ENCODE measurements around the gene RPN2.

RPN2 gene

DNA sequence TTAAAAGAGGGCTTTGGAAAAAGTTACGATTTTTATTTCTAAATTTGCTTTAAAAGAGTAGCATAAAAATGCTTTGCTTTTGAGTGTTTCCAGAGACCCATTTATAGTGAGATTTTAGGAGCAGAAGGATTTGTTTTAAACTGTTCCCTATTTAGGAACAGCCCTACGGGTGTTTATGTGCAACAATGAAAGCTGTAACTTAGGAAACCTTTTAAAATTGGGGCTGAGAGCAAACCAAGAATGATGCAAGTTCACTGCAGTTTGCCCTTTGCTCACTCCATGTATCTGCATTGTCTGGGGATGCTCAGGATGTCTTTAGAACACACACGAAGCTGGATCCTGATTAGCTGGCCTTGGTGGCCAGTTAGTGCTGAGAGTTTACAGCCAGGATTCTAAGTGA, 41.6 kb downstream of the RPN2 start:
- H3K9ac ChIP-seq (ENCODE audit: low read length): no peak overlapping the region
- H3K4me1 ChIP-seq (ENCODE audit: control insufficient read depth, low read depth, low read length): peaks cover 8% of the 10 kb centered on the region
- no peak overlapping the region for H3K4me3 ChIP-seq (ENCODE audit: low read length)
- H3K27me3 ChIP-seq (ENCODE audit: control insufficient read depth, insufficient read depth, low read length): no peaks in the 10 kb centered on the region
- H3K9me3 ChIP-seq (ENCODE audit: control insufficient read depth, low read depth, low read length): no peaks in the 10 kb centered on the region
- no peak overlapping the region for H3K27ac ChIP-seq (ENCODE audit: low read length)
- peaks cover 60% of the 10 kb centered on the region for H3K36me3 ChIP-seq (ENCODE audit: control insufficient read depth, low read depth, low read length)

- Histone ChIP-seq H3K27me3 (ENCODE audit: control insufficient read depth, insufficient read depth, low read length) (no peaks in the 10 kb centered on the region), H3K4me3 (ENCODE audit: low read length) (no peak overlapping the region), H3K27ac (ENCODE audit: low read length) (no peak overlapping the region), H3K9ac (ENCODE audit: low read length) (no peak overlapping the region), H3K4me1 (ENCODE audit: control insufficient read depth, low read depth, low read length) (peaks cover 8% of the 10 kb centered on the region), H3K9me3 (ENCODE audit: control insufficient read depth, low read depth, low read length) (no peaks in the 10 kb centered on the region), H3K36me3 (ENCODE audit: control insufficient read depth, low read depth, low read length) (peaks cover 66% of the 10 kb centered on the region)
Measured at GRCh38 chr20:37222086-37222485, 43.0 kb downstream of the RPN2 start.

DNA sequence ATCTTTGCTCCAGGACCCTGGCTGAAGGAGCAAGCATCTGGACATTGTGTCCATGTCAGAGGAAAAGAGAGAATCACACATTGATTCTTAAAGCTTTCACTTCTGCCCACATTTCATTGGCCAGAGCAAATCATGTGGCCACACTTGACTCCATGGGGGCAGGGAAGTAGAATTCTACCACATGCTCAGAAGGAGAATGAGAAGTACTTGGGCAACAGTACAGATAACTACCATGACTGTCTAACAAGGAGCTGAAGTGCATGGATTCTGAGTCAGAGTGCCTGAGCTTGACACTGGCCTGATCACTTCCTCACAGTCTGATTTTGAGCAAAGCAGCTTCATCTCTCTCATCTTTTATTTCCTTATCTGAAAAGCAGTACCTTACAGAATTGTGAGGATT, 43.9 kb downstream of the RPN2 start:
- Histone ChIP-seq H3K36me3 (ENCODE audit: control insufficient read depth, low read depth, low read length) (peaks cover 72% of the 10 kb centered on the region), H3K9ac (ENCODE audit: low read length) (no peak overlapping the region), H3K4me3 (ENCODE audit: low read length) (no peak overlapping the region), H3K4me1 (ENCODE audit: control insufficient read depth, low read depth, low read length) (peaks cover 13% of the 10 kb centered on the region), H3K27me3 (ENCODE audit: control insufficient read depth, insufficient read depth, low read length) (no peaks in the 10 kb centered on the region), H3K9me3 (ENCODE audit: control insufficient read depth, low read depth, low read length) (no peaks in the 10 kb centered on the region), H3K27ac (ENCODE audit: low read length) (no peak overlapping the region)

DNA sequence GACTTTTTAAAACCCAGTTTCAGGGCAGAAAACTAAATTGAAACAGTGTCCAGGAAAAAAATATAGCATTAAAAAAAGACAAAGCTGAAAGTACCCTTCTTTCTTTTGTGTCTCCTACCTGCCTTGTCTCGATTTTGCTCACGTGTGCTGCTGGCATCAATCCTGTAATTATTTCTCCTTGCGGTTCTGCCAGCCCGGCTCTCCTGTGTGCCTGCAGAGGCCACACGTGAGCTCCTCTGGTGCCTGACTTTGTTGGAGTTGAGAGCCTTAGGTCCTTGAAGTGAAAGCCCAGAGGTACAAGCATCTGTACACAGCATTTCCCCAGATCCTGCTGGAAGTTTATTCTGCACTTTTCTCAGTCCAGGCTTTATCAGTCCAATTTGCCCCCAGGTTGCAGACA, 46.0 kb downstream of the RPN2 start:
- Histone ChIP-seq H3K27ac (ENCODE audit: low read length) (no peak overlapping the region), H3K4me3 (ENCODE audit: low read length) (no peak overlapping the region), H3K9me3 (ENCODE audit: control insufficient read depth, low read depth, low read length) (no peaks in the 10 kb centered on the region), H3K27me3 (ENCODE audit: control insufficient read depth, insufficient read depth, low read length) (no peaks in the 10 kb centered on the region), H3K36me3 (ENCODE audit: control insufficient read depth, low read depth, low read length) (peaks cover 77% of the 10 kb centered on the region), H3K9ac (ENCODE audit: low read length) (no peak overlapping the region), H3K4me1 (ENCODE audit: control insufficient read depth, low read depth, low read length) (peaks cover 32% of the 10 kb centered on the region)

DNA sequence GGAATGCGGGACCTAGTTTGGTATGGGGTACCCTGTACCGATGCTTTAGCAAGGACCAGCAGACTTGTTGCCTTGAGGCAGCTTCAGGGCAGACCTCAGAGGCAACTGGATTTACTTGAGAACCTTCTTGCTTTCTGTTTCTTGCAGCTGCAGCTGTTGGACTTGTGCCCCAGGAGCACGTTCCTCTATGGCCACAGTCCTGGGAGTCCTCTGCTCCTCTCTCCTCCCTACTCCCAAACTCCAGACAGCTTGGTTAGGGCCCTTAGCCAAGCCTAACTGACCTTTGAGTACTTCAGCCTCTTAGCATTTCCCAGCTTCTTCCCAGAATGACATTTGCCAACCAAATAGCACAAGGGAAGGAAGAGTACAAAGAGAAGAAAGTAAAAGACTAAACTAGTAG, 47.8 kb downstream of the RPN2 start:
- no peak overlapping the region for H3K9ac ChIP-seq (ENCODE audit: low read length)
- H3K27ac ChIP-seq (ENCODE audit: low read length): no peak overlapping the region
- H3K27me3 ChIP-seq (ENCODE audit: control insufficient read depth, insufficient read depth, low read length): no peaks in the 10 kb centered on the region

DNA sequence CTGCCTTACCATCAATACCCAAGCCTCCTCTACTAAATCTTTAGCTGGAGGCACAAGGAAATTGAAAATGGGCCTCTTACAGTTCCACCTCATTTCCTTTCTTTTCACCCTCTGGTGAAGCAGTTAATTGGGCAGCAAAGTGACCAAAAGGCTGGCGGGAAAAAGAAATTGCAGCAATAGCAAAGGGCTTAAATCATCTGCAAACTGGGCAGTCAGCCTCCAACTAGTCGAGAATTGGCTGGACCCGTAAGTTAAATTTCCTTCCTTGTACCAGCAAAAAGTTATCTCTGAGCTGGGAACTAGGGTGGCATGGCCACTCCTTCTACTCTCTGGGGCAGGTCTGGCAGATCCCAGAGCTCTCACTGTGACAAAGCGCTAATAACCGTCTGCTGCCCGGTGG, 49.0 kb downstream of the RPN2 start:
- Histone ChIP-seq H3K4me1 (ENCODE audit: control insufficient read depth, low read depth, low read length) (peaks cover 31% of the 10 kb centered on the region), H3K36me3 (ENCODE audit: control insufficient read depth, low read depth, low read length) (peaks cover 93% of the 10 kb centered on the region), H3K9ac (ENCODE audit: low read length) (no peak overlapping the region), H3K4me3 (ENCODE audit: low read length) (no peak overlapping the region), H3K9me3 (ENCODE audit: control insufficient read depth, low read depth, low read length) (no peaks in the 10 kb centered on the region), H3K27me3 (ENCODE audit: control insufficient read depth, insufficient read depth, low read length) (no peaks in the 10 kb centered on the region), H3K27ac (ENCODE audit: low read length) (no peak overlapping the region)

More for the DNA sequence above, 47.8 kb downstream of the RPN2 start:
- Histone ChIP-seq H3K4me3 (ENCODE audit: low read length) (no peak overlapping the region), H3K4me1 (ENCODE audit: control insufficient read depth, low read depth, low read length) (peaks cover 31% of the 10 kb centered on the region), H3K9me3 (ENCODE audit: control insufficient read depth, low read depth, low read length) (no peaks in the 10 kb centered on the region), H3K36me3 (ENCODE audit: control insufficient read depth, low read depth, low read length) (peaks cover 84% of the 10 kb centered on the region)

DNA sequence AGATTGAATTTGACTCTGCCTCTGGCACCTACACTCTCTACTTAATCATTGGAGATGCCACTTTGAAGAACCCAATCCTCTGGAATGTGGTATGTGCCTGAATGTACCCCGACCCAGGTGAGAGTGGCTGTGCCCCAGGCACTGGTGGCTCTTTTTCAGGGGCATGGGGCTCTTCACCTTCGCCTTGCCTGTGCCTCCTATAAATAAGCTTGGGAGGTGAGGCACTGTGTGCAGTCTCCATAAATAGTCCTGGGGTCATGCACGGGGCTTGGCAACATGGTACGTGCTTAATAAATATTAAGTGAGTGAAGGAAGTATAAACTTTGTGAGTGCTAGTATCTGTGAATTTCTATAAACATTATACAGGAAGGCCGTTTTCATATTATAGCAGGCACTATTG, 49.5 kb downstream of the RPN2 start:
- peaks cover 31% of the 10 kb centered on the region for H3K4me1 ChIP-seq (ENCODE audit: control insufficient read depth, low read depth, low read length)
- no peaks in the 10 kb centered on the region for H3K27me3 ChIP-seq (ENCODE audit: control insufficient read depth, insufficient read depth, low read length)
- H3K36me3 ChIP-seq (ENCODE audit: control insufficient read depth, low read depth, low read length): peaks cover 93% of the 10 kb centered on the region
- no peaks in the 10 kb centered on the region for H3K9me3 ChIP-seq (ENCODE audit: control insufficient read depth, low read depth, low read length)
- H3K9ac ChIP-seq (ENCODE audit: low read length): no peak overlapping the region
- H3K27ac ChIP-seq (ENCODE audit: low read length): no peak overlapping the region
- no peak overlapping the region for H3K4me3 ChIP-seq (ENCODE audit: low read length)

DNA sequence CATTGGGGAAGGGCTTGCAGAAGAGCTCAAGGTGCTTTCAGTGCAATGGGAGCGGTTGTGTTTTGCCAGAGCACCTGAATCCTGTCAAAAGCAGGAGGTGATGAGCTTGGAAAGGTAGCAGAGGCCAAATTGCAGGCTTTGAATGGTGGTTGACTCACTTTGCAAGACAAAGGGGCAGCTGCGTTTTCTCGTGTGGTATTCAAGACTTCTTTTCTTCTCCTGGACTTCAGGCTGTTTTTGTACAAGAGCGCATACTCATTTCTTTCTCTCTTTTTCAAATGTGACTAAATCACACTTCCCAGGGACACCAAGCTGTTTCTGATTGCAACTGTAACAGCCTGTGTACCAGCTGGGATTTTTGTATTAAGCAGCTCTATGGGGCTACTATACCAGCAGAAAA, 50.2 kb downstream of the RPN2 start:
- peak overlapping the region; percentile 58 for H3K27ac ChIP-seq (ENCODE audit: low read length)
- no peaks in the 10 kb centered on the region for H3K9me3 ChIP-seq (ENCODE audit: control insufficient read depth, low read depth, low read length)
- no peaks in the 10 kb centered on the region for H3K27me3 ChIP-seq (ENCODE audit: control insufficient read depth, insufficient read depth, low read length)
- H3K4me3 ChIP-seq (ENCODE audit: low read length): no peak overlapping the region
- H3K4me1 ChIP-seq (ENCODE audit: control insufficient read depth, low read depth, low read length): peaks cover 31% of the 10 kb centered on the region
- H3K36me3 ChIP-seq (ENCODE audit: control insufficient read depth, low read depth, low read length): peaks cover 93% of the 10 kb centered on the region
- no peak overlapping the region for H3K9ac ChIP-seq (ENCODE audit: low read length)

DNA sequence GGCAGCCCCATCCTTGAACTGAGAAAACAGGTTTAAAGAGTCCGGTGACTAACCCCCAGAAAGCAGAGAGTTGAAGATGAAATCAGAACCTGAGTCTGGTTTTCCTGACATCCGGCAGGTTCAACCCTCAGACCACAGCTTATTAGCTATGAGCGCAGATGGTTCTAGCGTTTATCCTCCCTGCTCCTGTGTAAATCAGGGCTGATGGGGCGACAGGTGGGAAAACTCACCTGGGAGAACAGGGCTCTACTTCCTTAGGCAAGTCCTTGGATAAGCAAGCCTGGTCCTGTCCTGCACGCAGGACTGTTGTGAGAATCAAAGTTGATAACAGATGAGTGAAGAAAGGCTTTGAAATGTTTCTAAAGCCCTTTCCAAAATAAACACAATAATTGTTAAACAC, 51.1 kb downstream of the RPN2 start:
- no peak overlapping the region for H3K9ac ChIP-seq (ENCODE audit: low read length)

DNA sequence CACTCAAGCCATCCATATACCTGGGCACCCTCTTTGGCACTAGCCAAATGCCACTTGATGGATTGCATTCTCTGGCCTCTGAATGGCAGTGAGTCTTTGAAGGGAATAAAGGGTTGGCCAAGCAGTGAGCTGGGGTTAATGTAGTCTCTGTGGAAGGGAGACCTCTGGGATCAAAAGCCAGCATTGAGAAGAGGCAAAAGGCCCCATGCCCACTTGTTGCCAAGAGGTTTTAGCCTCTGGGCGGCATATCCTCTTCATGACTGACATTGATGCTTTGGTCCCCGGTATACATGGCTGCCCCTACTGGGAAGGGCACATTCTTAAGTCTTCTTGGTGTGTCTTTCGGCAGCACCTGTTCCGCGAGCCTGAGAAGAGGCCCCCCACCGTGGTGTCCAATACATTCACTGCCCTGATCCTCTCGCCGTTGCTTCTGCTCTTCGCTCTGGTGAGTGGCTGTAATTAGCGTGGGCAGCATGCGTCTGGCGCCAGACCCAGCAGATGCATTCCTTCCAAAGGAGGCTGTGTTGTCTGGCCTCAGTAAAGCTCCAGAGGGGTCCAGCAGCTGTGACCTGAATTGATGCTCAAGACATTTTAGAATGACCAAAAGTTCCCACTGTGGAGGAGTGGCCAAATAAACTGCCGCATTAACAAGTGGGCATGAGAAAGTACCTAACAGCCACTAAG, 53.0 kb downstream of the RPN2 start:
- Histone ChIP-seq H3K9ac (ENCODE audit: low read length) (no peak overlapping the region), H3K4me1 (ENCODE audit: control insufficient read depth, low read depth, low read length) (peaks cover 31% of the 10 kb centered on the region), H3K27ac (ENCODE audit: low read length) (no peak overlapping the region), H3K9me3 (ENCODE audit: control insufficient read depth, low read depth, low read length) (no peaks in the 10 kb centered on the region), H3K27me3 (ENCODE audit: control insufficient read depth, insufficient read depth, low read length) (no peaks in the 10 kb centered on the region), H3K36me3 (ENCODE audit: control insufficient read depth, low read depth, low read length) (peaks cover 91% of the 10 kb centered on the region), H3K4me3 (ENCODE audit: low read length) (no peak overlapping the region)

More for the DNA sequence above, 51.1 kb downstream of the RPN2 start:
- H3K9me3 ChIP-seq (ENCODE audit: control insufficient read depth, low read depth, low read length): no peaks in the 10 kb centered on the region
- H3K27me3 ChIP-seq (ENCODE audit: control insufficient read depth, insufficient read depth, low read length): no peaks in the 10 kb centered on the region
- H3K4me1 ChIP-seq (ENCODE audit: control insufficient read depth, low read depth, low read length): peaks cover 31% of the 10 kb centered on the region
- peak overlapping the region; percentile 58 for H3K27ac ChIP-seq (ENCODE audit: low read length)
- no peak overlapping the region for H3K4me3 ChIP-seq (ENCODE audit: low read length)
- H3K36me3 ChIP-seq (ENCODE audit: control insufficient read depth, low read depth, low read length): peaks cover 93% of the 10 kb centered on the region

GRCh38 chr20:37233548-37234253, 54.6 kb downstream of the RPN2 start:
- peaks cover 90% of the 10 kb centered on the region for H3K36me3 ChIP-seq (ENCODE audit: control insufficient read depth, low read depth, low read length)
- H3K9me3 ChIP-seq (ENCODE audit: control insufficient read depth, low read depth, low read length): no peaks in the 10 kb centered on the region
- H3K27ac ChIP-seq (ENCODE audit: low read length): no peak overlapping the region

GRCh38 chr20:37234254-37234581, 55.1 kb downstream of the RPN2 start:
- H3K9ac ChIP-seq (ENCODE audit: low read length): no peak overlapping the region
- no peaks in the 10 kb centered on the region for H3K9me3 ChIP-seq (ENCODE audit: control insufficient read depth, low read depth, low read length)
- no peak overlapping the region for H3K27ac ChIP-seq (ENCODE audit: low read length)
- H3K4me1 ChIP-seq (ENCODE audit: control insufficient read depth, low read depth, low read length): peaks cover 15% of the 10 kb centered on the region
- peaks cover 90% of the 10 kb centered on the region for H3K36me3 ChIP-seq (ENCODE audit: control insufficient read depth, low read depth, low read length)
- H3K27me3 ChIP-seq (ENCODE audit: control insufficient read depth, insufficient read depth, low read length): no peaks in the 10 kb centered on the region
- H3K4me3 ChIP-seq (ENCODE audit: low read length): no peak overlapping the region

More at GRCh38 chr20:37233548-37234253, 54.6 kb downstream of the RPN2 start:
- no peak overlapping the region for H3K9ac ChIP-seq (ENCODE audit: low read length)
- peaks cover 20% of the 10 kb centered on the region for H3K4me1 ChIP-seq (ENCODE audit: control insufficient read depth, low read depth, low read length)
- H3K27me3 ChIP-seq (ENCODE audit: control insufficient read depth, insufficient read depth, low read length): no peaks in the 10 kb centered on the region
- H3K4me3 ChIP-seq (ENCODE audit: low read length): no peak overlapping the region
